ENCODE measurements around the gene DNAH1.

DNAH1 gene

GRCh38 chr3:52387481-52387880 is 71.4 kb downstream of the DNAH1 start:
- Histone ChIP-seq H3K4me1 (no peaks in the 10 kb centered on the region), H3K27ac (no peak overlapping the region), H3K9me3 (no peaks in the 10 kb centered on the region), H3K4me3 (no peak overlapping the region), H3K27me3 (no peaks in the 10 kb centered on the region), H3K36me3 (peaks cover 0 to 52% (median 8%) of the 10 kb centered on the region in 3 donors)
- no peak for TF ChIP-seq CTCF (IDR thresholded peaks at IDR 0.05)
- no peak for DNase-seq
- intact Hi-C loops (cut with DNase I; ENCODE audit: low total_unique reads), result no loop called here

GRCh38 chr3:52388348-52388821 is 72.3 kb downstream of the DNAH1 start:
- Histone ChIP-seq H3K27ac (no peak overlapping the region), H3K36me3 (peaks cover 0 to 61% (median 14%) of the 10 kb centered on the region in 3 donors), H3K9me3 (no peaks in the 10 kb centered on the region), H3K27me3 (no peaks in the 10 kb centered on the region), H3K4me1 (no peaks in the 10 kb centered on the region), H3K4me3 (no peak overlapping the region)
- no peak for DNase-seq
- intact Hi-C loops (cut with DNase I; ENCODE audit: low total_unique reads), result no loop called here
- TF ChIP-seq CTCF (IDR thresholded peaks at IDR 0.05), result no peak

GRCh38 chr3:52388933-52389332 is 72.8 kb downstream of the DNAH1 start:
- no peak for TF ChIP-seq CTCF (IDR thresholded peaks at IDR 0.05)
- Histone ChIP-seq H3K36me3 (peaks cover 0 to 67% (median 15%) of the 10 kb centered on the region in 3 donors), H3K27ac (no peak overlapping the region), H3K4me1 (no peaks in the 10 kb centered on the region), H3K27me3 (no peaks in the 10 kb centered on the region), H3K4me3 (no peak overlapping the region), H3K9me3 (no peaks in the 10 kb centered on the region)
- DNase-seq, result no peak
- intact Hi-C loops (cut with DNase I; ENCODE audit: low total_unique reads), result no loop called here

GRCh38 chr3:52391096-52391495 is 75.0 kb downstream of the DNAH1 start:
- no peak for DNase-seq
- H3K4me3 ChIP-seq, result no peak overlapping the region
- H3K36me3 ChIP-seq, result peaks cover 0 to 77% (median 24%) of the 10 kb centered on the region in 3 donors
- H3K9me3 ChIP-seq, result no peaks in the 10 kb centered on the region
- no peak overlapping the region for H3K27ac ChIP-seq
- H3K27me3 ChIP-seq, result no peaks in the 10 kb centered on the region
- H3K4me1 ChIP-seq, result no peaks in the 10 kb centered on the region
- intact Hi-C loops (cut with DNase I; ENCODE audit: low total_unique reads), result no loop called here
- TF ChIP-seq CTCF (IDR thresholded peaks at IDR 0.05), result no peak

- DNase-seq, result no peak
- no peak overlapping the region for H3K27ac ChIP-seq
- H3K4me1 ChIP-seq, result no peaks in the 10 kb centered on the region
- no peak overlapping the region for H3K4me3 ChIP-seq
- TF ChIP-seq CTCF (IDR thresholded peaks at IDR 0.05), result no peak
- no peaks in the 10 kb centered on the region for H3K27me3 ChIP-seq
- intact Hi-C loops (cut with DNase I; ENCODE audit: low total_unique reads), result no loop called here
- peaks cover 0 to 75% (median 24%) of the 10 kb centered on the region in 3 donors for H3K36me3 ChIP-seq
- no peaks in the 10 kb centered on the region for H3K9me3 ChIP-seq
Observed at GRCh38 chr3:52392216-52392930, 76.3 kb downstream of the DNAH1 start.
